Hepatocyte (in vitro differentiated cells): ENCODE measurements around the gene DNAJC15.

Source experiments
- CTCF ChIP-seq: fragments of 200-600 bp; sonication (generic); IDR thresholded peaks from 2 replicates; pipeline ENCODE4 v1.5.1; 2016; ENCODE audit warnings: antibody characterized with exemption, mild to moderate bottlenecking; ENCODE audit not compliant: poor library complexity
- EZH2 ChIP-seq: fragments of 200-600 bp; sonication (generic); IDR thresholded peaks from 2 replicates; pipeline ENCODE4 v1.6.1; 2016; ENCODE audit warnings: antibody characterized with exemption, mild to moderate bottlenecking, borderline replicate concordance
- EZH2phosphoT487 ChIP-seq: fragments of 200-600 bp; sonication (generic); IDR thresholded peaks from one replicate; pipeline ENCODE4 v1.6.1; 2018; ENCODE audit warnings: antibody characterized with exemption, mild to moderate bottlenecking, low read depth, moderate library complexity; ENCODE audit not compliant: unreplicated experiment, severe bottlenecking

GRCh38 chr13:43077906-43078305 is 54.5 kb downstream of the DNAJC15 start:
- TF ChIP-seq CTCF, result no peak
- no peak for TF ChIP-seq EZH2phosphoT487
- TF ChIP-seq EZH2, result no peak
